ENCODE data around the gene ZMIZ1.
A peak's percentile ranks its signal among the peaks of the same experiment; 100 is the strongest.

The ZMIZ1 gene

GRCh38 chr10:79230328-79230830, 161.6 kb downstream of the ZMIZ1 start:
- DNase-seq (ENCODE audit: low spot score): no peak

GRCh38 chr10:79230850-79231249, 162.1 kb downstream of the ZMIZ1 start:
- DNase-seq (ENCODE audit: low spot score): no peak

- no peak for DNase-seq (ENCODE audit: low spot score)
Measured at GRCh38 chr10:79231908-79232307, 163.1 kb downstream of the ZMIZ1 start.

- no peak for DNase-seq (ENCODE audit: low spot score)
Measured at GRCh38 chr10:79232864-79233263, 164.1 kb downstream of the ZMIZ1 start.

- no peak for DNase-seq (ENCODE audit: low spot score)
Measured at GRCh38 chr10:79234391-79235315, 165.9 kb downstream of the ZMIZ1 start.

- DNase-seq (ENCODE audit: low spot score): no peak
Measured at GRCh38 chr10:79235765-79236432, 167.1 kb downstream of the ZMIZ1 start.

- no peak for DNase-seq (ENCODE audit: low spot score)
Measured at GRCh38 chr10:79236433-79236765, 167.6 kb downstream of the ZMIZ1 start.

- no peak for DNase-seq (ENCODE audit: low spot score)
Measured at GRCh38 chr10:79237454-79238157, 168.8 kb downstream of the ZMIZ1 start.

- DNase-seq (ENCODE audit: low spot score): no peak
Measured at GRCh38 chr10:79238158-79238520, 169.4 kb downstream of the ZMIZ1 start.

- DNase-seq (ENCODE audit: low spot score): no peak
Measured at GRCh38 chr10:79238606-79239005, 169.8 kb downstream of the ZMIZ1 start.

GRCh38 chr10:79239275-79239779, 170.6 kb downstream of the ZMIZ1 start:
- peak; percentile 85 for DNase-seq (ENCODE audit: low spot score)

- DNase-seq (ENCODE audit: low spot score): no peak
Measured at GRCh38 chr10:79239924-79240581, 171.3 kb downstream of the ZMIZ1 start.

GRCh38 chr10:79241629-79241989, 172.8 kb downstream of the ZMIZ1 start:
- no peak for DNase-seq (ENCODE audit: low spot score)

- DNase-seq (ENCODE audit: low spot score): no peak
Measured at GRCh38 chr10:79241990-79242619, 173.3 kb downstream of the ZMIZ1 start.

- DNase-seq (ENCODE audit: low spot score): no peak
Measured at GRCh38 chr10:79242620-79243152, 173.9 kb downstream of the ZMIZ1 start.

- peak; percentile 75 for DNase-seq (ENCODE audit: low spot score)
Measured at GRCh38 chr10:79243181-79244067, 174.7 kb downstream of the ZMIZ1 start.

- DNase-seq (ENCODE audit: low spot score): no peak
Measured at GRCh38 chr10:79244068-79244442, 175.3 kb downstream of the ZMIZ1 start.

- no peak for DNase-seq (ENCODE audit: low spot score)
Measured at GRCh38 chr10:79244841-79245504, 176.2 kb downstream of the ZMIZ1 start.

- DNase-seq (ENCODE audit: low spot score): no peak
Measured at GRCh38 chr10:79245539-79246208, 176.9 kb downstream of the ZMIZ1 start.

Data from globus pallidus (tissue), 1 donor.